Astrocyte of the spinal cord (primary cell): ENCODE data around the gene MYNN.

ENCODE experiments used
- DNase-seq: peaks from one replicate; pipeline ENCODE4 v3.0.0; 2011; ENCODE audit warnings: low read depth, low spot score
- H3K4me3 ChIP-seq: 2 replicates; pipeline ENCODE4 v1.5.1; 2011; ENCODE audit warnings: low read depth, mild to moderate bottlenecking, low read length, moderate library complexity
- in situ Hi-C: cut with HindIII; loops from 2 replicates; pipeline ENCODE4 v1.10.0; 2017; ENCODE audit warnings: low sequenced_read_pairs
- TF ChIP-seq, protein P1 (sequence below): IDR thresholded peaks from 2 replicates; pipeline ENCODE4 v1.5.1; 2012; ENCODE audit warnings: low read depth, mild to moderate bottlenecking, low read length, inconsistent platforms

Gene MYNN

GRCh38 chr3:169822540-169822939 is 49.3 kb downstream of the MYNN start:
- no peak for DNase-seq
- TF ChIP-seq, protein P1, sequence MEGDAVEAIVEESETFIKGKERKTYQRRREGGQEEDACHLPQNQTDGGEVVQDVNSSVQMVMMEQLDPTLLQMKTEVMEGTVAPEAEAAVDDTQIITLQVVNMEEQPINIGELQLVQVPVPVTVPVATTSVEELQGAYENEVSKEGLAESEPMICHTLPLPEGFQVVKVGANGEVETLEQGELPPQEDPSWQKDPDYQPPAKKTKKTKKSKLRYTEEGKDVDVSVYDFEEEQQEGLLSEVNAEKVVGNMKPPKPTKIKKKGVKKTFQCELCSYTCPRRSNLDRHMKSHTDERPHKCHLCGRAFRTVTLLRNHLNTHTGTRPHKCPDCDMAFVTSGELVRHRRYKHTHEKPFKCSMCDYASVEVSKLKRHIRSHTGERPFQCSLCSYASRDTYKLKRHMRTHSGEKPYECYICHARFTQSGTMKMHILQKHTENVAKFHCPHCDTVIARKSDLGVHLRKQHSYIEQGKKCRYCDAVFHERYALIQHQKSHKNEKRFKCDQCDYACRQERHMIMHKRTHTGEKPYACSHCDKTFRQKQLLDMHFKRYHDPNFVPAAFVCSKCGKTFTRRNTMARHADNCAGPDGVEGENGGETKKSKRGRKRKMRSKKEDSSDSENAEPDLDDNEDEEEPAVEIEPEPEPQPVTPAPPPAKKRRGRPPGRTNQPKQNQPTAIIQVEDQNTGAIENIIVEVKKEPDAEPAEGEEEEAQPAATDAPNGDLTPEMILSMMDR = no peak
- no peak overlapping the region for H3K4me3 ChIP-seq
- in situ Hi-C loops = no loop called here

- DNase-seq = no peak
- TF ChIP-seq, protein P1 = no peak
- in situ Hi-C loops = no loop called here
- no peak overlapping the region for H3K4me3 ChIP-seq
These were observed 49.8 kb downstream of the MYNN start for GRCh38 chr3:169822983-169823382.

DNA sequence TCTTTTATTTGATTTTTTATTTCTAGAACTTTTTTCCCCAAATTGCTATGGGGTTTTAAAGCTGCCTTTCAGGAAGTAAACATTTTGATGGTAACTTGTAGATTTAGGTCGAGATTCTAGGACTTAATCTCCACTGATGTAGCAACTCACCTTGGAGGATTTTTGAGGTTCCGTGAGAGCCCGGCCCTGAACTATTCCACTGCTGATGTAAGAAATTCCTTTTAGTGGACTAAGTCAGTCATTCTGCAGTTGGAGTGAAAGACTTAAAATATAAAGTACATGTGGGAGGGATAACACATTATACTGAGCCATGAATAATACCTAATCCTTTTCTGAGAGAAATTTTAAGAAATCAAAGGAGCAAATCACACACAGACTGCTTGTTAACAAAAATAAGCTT is 52.1 kb downstream of the MYNN start:
- in situ Hi-C loops = no loop called here
- H3K4me3 ChIP-seq = no peak overlapping the region
- no peak for DNase-seq
- TF ChIP-seq, protein P1 = no peak

DNA sequence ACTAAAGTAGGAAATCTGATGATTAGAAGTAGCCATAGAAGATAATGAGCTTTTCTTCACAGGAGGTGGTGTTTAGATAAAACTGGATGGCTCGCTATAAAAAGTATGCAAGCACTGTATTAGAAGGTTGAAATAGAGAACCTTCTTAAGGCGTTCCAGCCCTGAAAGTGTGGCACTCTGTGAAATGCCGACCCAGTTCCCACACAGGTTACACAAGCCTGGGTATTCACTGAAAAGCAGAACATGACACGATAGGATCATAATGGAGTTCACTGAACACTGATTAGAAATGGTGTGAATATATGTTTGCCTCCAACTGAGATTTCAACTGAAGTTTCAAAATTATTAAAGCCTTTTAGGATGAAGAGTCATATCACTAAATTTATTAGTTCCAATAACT is 54.5 kb downstream of the MYNN start:
- TF ChIP-seq, protein P1 = no peak
- in situ Hi-C loops = no loop called here
- no peak for DNase-seq
- H3K4me3 ChIP-seq = no peak overlapping the region

- H3K4me3 ChIP-seq = no peak overlapping the region
- DNase-seq = no peak
- TF ChIP-seq, protein P1 = no peak
- in situ Hi-C loops = no loop called here
These were observed 62.3 kb downstream of the MYNN start for GRCh38 chr3:169835533-169835932.

DNA sequence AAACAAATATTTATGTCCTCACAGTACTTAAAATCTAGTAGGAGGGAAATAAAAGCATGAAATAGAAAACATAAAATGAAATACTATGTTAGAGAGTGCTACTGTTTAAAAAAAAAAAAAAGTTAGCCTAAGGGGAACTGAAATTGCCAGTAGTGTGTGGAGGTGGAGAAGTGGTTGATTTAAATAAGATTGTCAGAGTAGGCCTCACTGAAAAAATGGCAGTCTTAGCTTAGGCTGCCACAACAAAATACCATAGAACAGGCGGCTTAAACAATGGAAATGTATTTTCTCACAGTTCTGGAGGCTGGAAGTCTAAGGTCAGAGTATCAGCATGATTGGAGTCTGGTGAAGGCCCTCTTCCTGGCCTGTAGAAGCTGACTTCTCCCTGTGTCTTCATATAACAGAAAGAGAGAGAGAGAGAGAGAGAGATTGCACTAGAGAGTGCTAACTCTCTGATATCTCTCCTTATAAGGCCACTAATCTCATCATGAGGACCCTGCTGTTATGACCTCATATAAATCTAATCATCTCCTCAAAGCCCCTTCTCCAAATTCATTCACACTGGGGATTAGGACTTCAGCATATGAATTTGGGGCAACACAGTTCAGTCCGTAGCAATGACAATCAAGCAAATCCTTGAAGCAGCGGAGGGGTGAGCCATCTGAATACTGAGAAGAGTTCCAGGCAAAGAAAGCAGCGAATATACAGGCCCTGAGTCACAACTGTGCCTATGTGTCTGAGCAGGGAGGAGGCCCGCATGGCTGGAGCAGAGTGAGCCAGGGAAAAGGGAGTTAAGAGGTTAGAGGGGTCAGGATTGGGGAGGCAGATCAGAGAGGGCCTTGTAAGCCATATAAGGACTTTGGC is 63.1 kb downstream of the MYNN start:
- TF ChIP-seq, protein P1 = no peak

More for the DNA sequence above, 63.1 kb downstream of the MYNN start:
- in situ Hi-C loops = no loop called here
- no peak for DNase-seq
- H3K4me3 ChIP-seq = no peak overlapping the region
